SK-N-SH treated with all-trans-retinoic acid at 6 μM for 48 hours (cell line): ENCODE measurements around the gene WWTR1.

ENCODE experiments used
- ATAC-seq: fragments of 200-7000 bp; cut with Tn5 transposase; 3 replicates; pipeline ENCODE4 v1.9.1; 2020; ENCODE audit warnings: mild to moderate bottlenecking, moderate library complexity
- ARNTL ChIP-seq: fragments of 450-650 bp; formaldehyde crosslinking; IDR thresholded peaks from 2 replicates; pipeline ENCODE4 v1.5.0; 2020; ENCODE audit warnings: low read depth, mild to moderate bottlenecking, moderate library complexity, borderline replicate concordance
- BACH2 ChIP-seq: fragments of 250-450 bp; sonication (Bioruptor Pico); IDR thresholded peaks from 2 replicates; pipeline ENCODE4 v1.9.0; 2021; ENCODE audit warnings: mild to moderate bottlenecking, borderline replicate concordance
- CSDC2 ChIP-seq: fragments of 250-450 bp; sonication (Bioruptor Pico); IDR thresholded peaks from 2 replicates; pipeline ENCODE4 v1.5.0; 2020; ENCODE audit warnings: mild to moderate bottlenecking, moderate library complexity
- CSRNP3 ChIP-seq: fragments of 250-450 bp; sonication (Bioruptor Pico); IDR thresholded peaks from 2 replicates; pipeline ENCODE4 v1.5.1; 2021; ENCODE audit warnings: mild to moderate bottlenecking, moderate library complexity
- ESRRG ChIP-seq: fragments of 250-450 bp; sonication (Bioruptor Pico); IDR thresholded peaks from 2 replicates; pipeline ENCODE4 v1.6.1; 2021; ENCODE audit warnings: mild to moderate bottlenecking
- GLIS3 ChIP-seq: fragments of 250-450 bp; sonication (Bioruptor Pico); IDR thresholded peaks from 2 replicates; pipeline ENCODE4 v1.5.0; 2020; ENCODE audit warnings: mild to moderate bottlenecking, moderate library complexity
- ISL1 ChIP-seq: fragments of 250-450 bp; sonication (Bioruptor Pico); IDR thresholded peaks from 2 replicates; pipeline ENCODE4 v2.1.2; 2022; ENCODE audit warnings: mild to moderate bottlenecking, moderate library complexity
- OSR1 ChIP-seq: fragments of 250-450 bp; sonication (Bioruptor Pico); IDR thresholded peaks from 2 replicates; pipeline ENCODE4 v1.8.0; 2022; ENCODE audit warnings: moderate library complexity, mild to moderate bottlenecking, inconsistent platforms
- PATZ1 ChIP-seq: fragments of 250-450 bp; sonication (Bioruptor Pico); IDR thresholded peaks from 2 replicates; pipeline ENCODE4 v1.8.0; 2020; ENCODE audit warnings: mild to moderate bottlenecking, moderate library complexity, borderline replicate concordance
- POU6F1 ChIP-seq: fragments of 250-450 bp; sonication (Bioruptor Pico); IDR thresholded peaks from 2 replicates; pipeline ENCODE4 v1.8.0; 2021; ENCODE audit warnings: low read depth, mild to moderate bottlenecking, moderate library complexity, borderline replicate concordance
- PPARA ChIP-seq: fragments of 250-450 bp; sonication (Bioruptor Pico); IDR thresholded peaks from 2 replicates; pipeline ENCODE4 v1.5.0; 2020; ENCODE audit warnings: mild to moderate bottlenecking, borderline replicate concordance
- RARB ChIP-seq: fragments of 250-450 bp; sonication (Bioruptor Pico); IDR thresholded peaks from 2 replicates; pipeline ENCODE4 v1.8.0; 2021; ENCODE audit warnings: mild to moderate bottlenecking, moderate library complexity
- TCF4 ChIP-seq: fragments of 250-450 bp; sonication (Bioruptor Pico); IDR thresholded peaks from 2 replicates; pipeline ENCODE4 v1.8.0; 2021; ENCODE audit warnings: mild to moderate bottlenecking, moderate library complexity, borderline replicate concordance
- TOX ChIP-seq: fragments of 250-450 bp; sonication (Bioruptor Pico); IDR thresholded peaks from 2 replicates; pipeline ENCODE4 v1.8.0; 2021; ENCODE audit warnings: mild to moderate bottlenecking, moderate library complexity, borderline replicate concordance
- TSHZ2 ChIP-seq: fragments of 250-450 bp; sonication (Bioruptor Pico); IDR thresholded peaks from 2 replicates; pipeline ENCODE4 v1.5.0; 2020; ENCODE audit warnings: mild to moderate bottlenecking, moderate library complexity
- ZC3H10 ChIP-seq: fragments of 250-450 bp; sonication (Bioruptor Pico); IDR thresholded peaks from 2 replicates; pipeline ENCODE4 v1.5.1; 2021; ENCODE audit warnings: mild to moderate bottlenecking, moderate library complexity
- ZFP30 ChIP-seq: fragments of 450-650 bp; formaldehyde crosslinking; IDR thresholded peaks from 2 replicates; pipeline ENCODE4 v1.5.0; 2022; ENCODE audit warnings: mild to moderate bottlenecking, moderate library complexity
- ZNF565 ChIP-seq: fragments of 450-650 bp; formaldehyde crosslinking; conservative IDR thresholded peaks from 2 replicates; pipeline ENCODE4 v1.5.0; 2020; ENCODE audit warnings: low read depth, mild to moderate bottlenecking, moderate library complexity
- ZNF70 ChIP-seq: fragments of 450-650 bp; formaldehyde crosslinking; IDR thresholded peaks from 2 replicates; pipeline ENCODE4 v1.5.0; 2020; ENCODE audit warnings: mild to moderate bottlenecking, moderate library complexity
- ZNF8 ChIP-seq: fragments of 450-650 bp; formaldehyde crosslinking; IDR thresholded peaks from 2 replicates; pipeline ENCODE4 v1.5.0; 2020; ENCODE audit warnings: mild to moderate bottlenecking, moderate library complexity

WWTR1 gene

GRCh38 chr3:149638228-149639092, 19.4 kb downstream of the WWTR1 start:
- peak; percentile 89 for ATAC-seq
- TF ChIP-seq GLIS3 (CRISPR knock-in tag) (no peak), ZNF70 (CRISPR knock-in tag) (no peak), TOX (CRISPR knock-in tag) (no peak), ZNF565 (no peak), TCF4 (CRISPR knock-in tag) (no peak), POU6F1 (CRISPR knock-in tag) (no peak), RARB (no peak)

- ATAC-seq: no peak
- no peak for TF ChIP-seq PATZ1 (CRISPR knock-in tag)
- TF ChIP-seq CSDC2 (CRISPR knock-in tag): no peak
- no peak for TF ChIP-seq RARB
- TF ChIP-seq ISL1 (CRISPR knock-in tag): no peak
- TF ChIP-seq GLIS3 (CRISPR knock-in tag): no peak
- no peak for TF ChIP-seq ZC3H10 (CRISPR knock-in tag)
- no peak for TF ChIP-seq ZNF70 (CRISPR knock-in tag)
- TF ChIP-seq CSRNP3 (CRISPR knock-in tag): no peak
- TF ChIP-seq ARNTL (CRISPR knock-in tag): no peak
- TF ChIP-seq TOX (CRISPR knock-in tag): no peak
These were observed 22.4 kb downstream of the WWTR1 start for GRCh38 chr3:149635396-149635795.

GRCh38 chr3:149634573-149634972, 23.3 kb downstream of the WWTR1 start:
- ATAC-seq: no peak
- TF ChIP-seq OSR1: no peak
- TF ChIP-seq BACH2 (CRISPR knock-in tag): no peak
- TF ChIP-seq CSRNP3 (CRISPR knock-in tag): no peak
- no peak for TF ChIP-seq ESRRG
- TF ChIP-seq ZFP30: no peak
- TF ChIP-seq PATZ1 (CRISPR knock-in tag): no peak

- ATAC-seq: no peak
- TF ChIP-seq TSHZ2 (CRISPR knock-in tag) (no peak), ZNF70 (CRISPR knock-in tag) (no peak), ZFP30 (no peak), PPARA (CRISPR knock-in tag) (no peak), OSR1 (no peak), ZNF8 (CRISPR knock-in tag) (no peak), POU6F1 (CRISPR knock-in tag) (no peak), ESRRG (no peak), CSRNP3 (CRISPR knock-in tag) (no peak), ARNTL (CRISPR knock-in tag) (no peak)
These were observed 23.8 kb downstream of the WWTR1 start for GRCh38 chr3:149634072-149634471.
